BJ (cell line): ENCODE data around the gene RIOK2. TPM values are rescaled to one million over a fixed set of nuclear protein-coding genes. Genes with fewer than 3 reads are reported as not detected.
"Not testable (repeated sequence)": the region's sequence is repeated elsewhere in the genome, so short reads cannot be mapped to it uniquely, and the experiment has no call there.

Source experiments
- CTCF ChIA-PET: fragments of 350-600 bp; formaldehyde crosslinking; extraction: SDS; loops from one replicate; lab custom pipeline; 2021; ENCODE audit warnings: antibody characterized with exemption, inconsistent platforms; lab: Yijun Ruan, JAX
- POLR2A ChIA-PET: fragments of 300-600 bp; sonication (Branson Sonifier 250); formaldehyde crosslinking; extraction: SDS; loops from one replicate; lab custom pipeline; 2021; ENCODE audit warnings: antibody characterized with exemption; lab: Charles Lee
- DNase-seq: peaks from one replicate; pipeline ENCODE4 v3.0.0-alpha.2; 2011; ENCODE audit warnings: low read depth
- H3K27me3 ChIP-seq: 2 replicates; pipeline ENCODE4 v1.6.0; 2011; ENCODE audit warnings: low read length; ENCODE audit not compliant: control insufficient read depth, insufficient read depth
- H3K36me3 ChIP-seq: 2 replicates; pipeline ENCODE4 v1.5.1; 2011; ENCODE audit warnings: low read length; ENCODE audit not compliant: control insufficient read depth, insufficient read depth
- H3K4me3 ChIP-seq: 2 replicates; pipeline ENCODE4 v1.5.1; 2011; ENCODE audit warnings: low read depth, mild to moderate bottlenecking, control low read depth, low read length
- polyA plus RNA-seq: library from polyadenylated mRNA; depleted of rRNA; stranded (reverse); fragments of >200 nt; gene quantifications from 2 replicates; pipeline ENCODE4 v1.2.3, GENCODE V29; 2011
- TF ChIP-seq, protein P1 (sequence below): IDR thresholded peaks from 2 replicates; pipeline ENCODE4 v1.5.1; 2011; ENCODE audit warnings: low read depth, mild to moderate bottlenecking, control low read depth, inconsistent platforms, low read length, moderate library complexity; ENCODE audit not compliant: insufficient read depth

RIOK2 gene
- polyA plus RNA-seq, 1 experiment, result 5.7 TPM

DNA sequence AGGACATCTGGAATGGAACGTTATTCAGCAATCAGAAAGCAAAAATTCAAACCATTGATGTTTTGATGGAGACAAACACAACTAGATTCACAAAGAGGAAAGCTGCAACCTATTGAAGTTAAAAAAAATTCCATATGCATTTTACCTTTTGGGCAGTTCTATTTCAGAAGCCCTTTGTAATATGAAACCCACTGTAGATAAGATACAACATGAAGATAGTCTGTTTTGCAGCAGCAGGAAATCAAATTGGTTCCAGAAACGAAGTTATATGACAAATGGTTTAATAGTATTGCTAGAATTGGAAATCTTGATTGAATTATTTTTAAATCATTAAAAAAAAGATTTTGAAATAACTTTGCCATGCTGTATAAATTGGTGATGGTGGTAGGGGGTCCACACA is 41.5 kb downstream of the RIOK2 start:
- ChIA-PET POLR2A (no interaction called here), CTCF (interaction anchor here (1.0 to 4.2 kb wide), 6 partner anchors 20 to 389 kb away, joined by 3 to 44 read pairs (median 6); no protein-coding TSS in a partner anchor)
- DNase-seq, result no peak
- Histone ChIP-seq H3K27me3 (peaks cover 3% of the 10 kb centered on the region), H3K36me3 (no peaks in the 10 kb centered on the region), H3K4me3 (no peak overlapping the region)
- TF ChIP-seq, protein P1, sequence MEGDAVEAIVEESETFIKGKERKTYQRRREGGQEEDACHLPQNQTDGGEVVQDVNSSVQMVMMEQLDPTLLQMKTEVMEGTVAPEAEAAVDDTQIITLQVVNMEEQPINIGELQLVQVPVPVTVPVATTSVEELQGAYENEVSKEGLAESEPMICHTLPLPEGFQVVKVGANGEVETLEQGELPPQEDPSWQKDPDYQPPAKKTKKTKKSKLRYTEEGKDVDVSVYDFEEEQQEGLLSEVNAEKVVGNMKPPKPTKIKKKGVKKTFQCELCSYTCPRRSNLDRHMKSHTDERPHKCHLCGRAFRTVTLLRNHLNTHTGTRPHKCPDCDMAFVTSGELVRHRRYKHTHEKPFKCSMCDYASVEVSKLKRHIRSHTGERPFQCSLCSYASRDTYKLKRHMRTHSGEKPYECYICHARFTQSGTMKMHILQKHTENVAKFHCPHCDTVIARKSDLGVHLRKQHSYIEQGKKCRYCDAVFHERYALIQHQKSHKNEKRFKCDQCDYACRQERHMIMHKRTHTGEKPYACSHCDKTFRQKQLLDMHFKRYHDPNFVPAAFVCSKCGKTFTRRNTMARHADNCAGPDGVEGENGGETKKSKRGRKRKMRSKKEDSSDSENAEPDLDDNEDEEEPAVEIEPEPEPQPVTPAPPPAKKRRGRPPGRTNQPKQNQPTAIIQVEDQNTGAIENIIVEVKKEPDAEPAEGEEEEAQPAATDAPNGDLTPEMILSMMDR, result no peak

GRCh38 chr5:97141031-97141430 is 42.0 kb downstream of the RIOK2 start:
- ChIA-PET POLR2A (no interaction called here), CTCF (interaction anchor here (0.6 to 4.2 kb wide), 5 partner anchors 20 to 425 kb away, joined by 3 to 44 read pairs (median 3); no protein-coding TSS in a partner anchor)
- Histone ChIP-seq H3K27me3 (peaks cover 3% of the 10 kb centered on the region), H3K36me3 (no peaks in the 10 kb centered on the region), H3K4me3 (no peak overlapping the region)
- TF ChIP-seq, protein P1, result no peak
- no peak for DNase-seq

DNA sequence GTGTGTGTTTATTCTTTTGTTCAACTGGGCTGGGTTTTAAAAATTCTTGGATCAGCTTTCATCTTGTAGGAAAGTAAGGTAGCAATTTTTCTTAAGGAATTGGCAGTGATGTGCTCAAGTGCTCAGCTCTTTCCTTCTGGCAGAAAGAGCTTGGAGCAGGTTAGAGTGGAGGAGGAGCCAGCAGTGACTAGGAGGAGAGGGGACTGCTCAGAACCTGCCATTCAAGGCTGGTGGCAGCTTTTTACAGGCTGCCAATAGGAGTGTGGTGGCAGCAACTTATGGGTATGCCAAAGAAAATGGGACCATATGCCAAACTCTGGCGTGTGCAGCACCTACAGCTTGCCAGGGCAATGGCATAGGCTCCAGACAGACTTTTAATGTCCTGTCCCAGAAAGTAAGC is 42.8 kb downstream of the RIOK2 start:
- H3K27me3 ChIP-seq, H3K4me3 ChIP-seq, DNase-seq, H3K36me3 ChIP-seq, POLR2A ChIA-PET: not testable (repeated sequence)
- CTCF ChIA-PET, result interaction anchor here (0.6 to 4.2 kb wide), 5 partner anchors 21 to 424 kb away, joined by 3 to 44 read pairs (median 3); no protein-coding TSS in a partner anchor

- TF ChIP-seq, protein P1, result no peak
- POLR2A ChIA-PET, result no interaction called here
- H3K36me3 ChIP-seq, result no peaks in the 10 kb centered on the region
- peaks cover 6% of the 10 kb centered on the region for H3K27me3 ChIP-seq
- no peak for DNase-seq
- no peak overlapping the region for H3K4me3 ChIP-seq
- CTCF ChIA-PET, result no interaction called here
Measured at GRCh38 chr5:97136475-97136874, 46.6 kb downstream of the RIOK2 start.

DNA sequence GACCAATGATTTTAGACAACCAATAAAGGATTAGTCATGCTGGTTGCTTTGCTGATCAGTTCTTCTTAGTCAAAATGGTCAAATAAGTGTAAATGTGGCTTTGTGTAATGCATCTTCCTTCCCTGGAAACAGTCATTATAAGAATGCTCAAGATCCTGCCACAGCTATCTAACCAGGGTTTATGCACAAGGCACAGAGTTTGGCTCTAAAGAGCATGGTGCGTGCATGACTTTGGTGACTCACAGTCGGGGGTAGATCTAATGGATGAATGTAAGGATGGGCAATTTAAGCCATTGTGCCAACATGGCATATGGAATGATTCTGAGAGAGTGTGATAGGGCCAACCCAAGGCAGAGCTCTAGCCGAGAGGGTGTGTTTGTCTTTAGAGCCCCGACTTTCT is 47.2 kb downstream of the RIOK2 start:
- Histone ChIP-seq H3K36me3 (no peaks in the 10 kb centered on the region), H3K4me3 (no peak overlapping the region), H3K27me3 (peaks cover 6% of the 10 kb centered on the region)
- POLR2A ChIA-PET, result no interaction called here
- DNase-seq, result no peak
- CTCF ChIA-PET, result no interaction called here
- TF ChIP-seq, protein P1, result no peak

DNA sequence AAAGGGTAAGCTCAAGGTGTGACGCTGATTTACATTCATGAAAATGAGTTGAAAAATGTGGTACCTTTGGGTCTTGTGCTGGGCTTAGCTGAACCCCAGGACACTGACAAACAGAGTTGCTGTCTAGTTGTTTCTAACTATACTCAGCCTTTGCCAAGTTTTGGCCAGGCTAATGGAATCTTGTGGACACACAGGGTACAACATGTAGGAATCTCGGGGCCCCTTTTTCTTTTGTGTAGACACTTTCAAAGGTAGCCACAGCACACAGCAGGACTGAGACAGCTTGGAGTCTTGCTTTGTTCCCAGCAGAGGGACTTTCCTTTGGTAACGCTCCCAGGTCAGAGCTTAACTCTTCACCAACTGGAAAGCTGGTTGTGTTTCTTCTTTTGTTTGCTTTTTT is 48.4 kb downstream of the RIOK2 start:
- Histone ChIP-seq H3K27me3 (peaks cover 3% of the 10 kb centered on the region), H3K4me3 (no peak overlapping the region), H3K36me3 (no peaks in the 10 kb centered on the region)
- no peak for DNase-seq
- TF ChIP-seq, protein P1, result no peak
- CTCF ChIA-PET, result interaction anchor here (1.0 kb wide), 1 partner anchor 8 kb away, joined by 3 read pairs; the partner anchor contains the start of gene LIX1
- POLR2A ChIA-PET, result no interaction called here
